ENCODE measurements around the gene MED16.
"Not testable (repeated sequence)": the region's sequence is repeated elsewhere in the genome, so short reads cannot be mapped to it uniquely, and the experiment has no call there.

Gene MED16

DNA sequence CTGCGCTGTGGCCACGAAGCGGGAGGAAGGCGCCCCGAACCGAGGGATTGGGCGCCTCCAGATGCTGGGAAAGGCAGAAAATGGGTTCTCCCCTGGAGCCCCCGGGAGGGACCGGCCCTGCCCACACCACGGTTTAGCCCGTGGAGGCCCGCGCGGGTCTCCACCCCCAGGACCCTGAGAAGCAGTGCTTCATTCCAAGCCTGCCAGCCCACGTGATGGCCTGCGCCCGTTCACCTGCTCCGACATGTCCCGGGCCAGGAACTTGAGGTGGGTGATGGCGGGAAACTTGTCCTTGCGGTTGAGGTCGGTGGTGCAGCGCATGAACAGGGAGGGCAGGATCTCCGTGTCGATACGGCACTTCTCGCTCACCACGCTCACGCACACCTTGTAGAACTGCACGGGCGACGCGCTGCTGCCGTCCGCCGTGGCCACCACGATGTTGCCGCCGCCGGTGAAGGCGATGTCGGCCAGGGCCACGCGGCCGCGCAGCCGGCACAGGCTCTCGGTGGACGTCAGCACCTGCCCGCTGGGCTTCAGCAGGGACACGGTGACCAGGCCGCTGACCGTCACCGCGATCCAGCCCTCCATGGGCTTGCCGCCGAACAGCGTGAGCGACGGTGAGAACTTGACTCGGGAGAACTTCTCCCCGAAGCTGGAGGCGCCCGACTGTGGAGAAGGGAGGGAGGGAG lies 7.3 kb downstream of the MED16 start:
- DNase-seq: no peak

- DNase-seq: no peak
These were observed 8.4 kb downstream of the MED16 start for GRCh38 chr19:884420-885211.

DNA sequence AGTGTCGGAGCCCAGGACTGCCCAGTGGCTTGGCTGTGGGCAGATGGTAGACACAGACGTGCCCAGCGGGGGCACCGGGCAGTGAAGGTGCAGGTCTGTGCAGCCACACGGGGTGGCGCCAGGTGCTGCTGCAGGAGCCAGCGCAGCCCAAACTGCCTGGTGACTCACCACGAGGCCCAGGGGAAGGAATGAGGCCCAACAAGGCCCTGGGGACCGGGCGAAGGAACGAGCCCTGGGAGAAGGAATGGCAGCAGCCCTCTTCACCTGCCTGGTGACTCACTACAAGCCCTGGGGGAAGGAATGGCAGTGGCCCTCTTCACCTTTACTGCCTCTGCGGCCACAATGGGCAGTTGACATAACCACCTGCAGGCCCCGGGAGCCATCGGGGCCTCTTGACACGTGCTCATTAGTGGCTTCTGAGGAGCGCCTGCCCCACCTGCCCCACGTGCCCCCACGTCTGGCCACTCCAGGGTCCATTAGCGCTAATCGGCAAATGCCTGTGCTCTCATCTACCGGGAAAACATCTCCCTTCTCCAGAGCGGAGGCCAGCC lies 9.3 kb downstream of the MED16 start:
- DNase-seq: no peak

DNA sequence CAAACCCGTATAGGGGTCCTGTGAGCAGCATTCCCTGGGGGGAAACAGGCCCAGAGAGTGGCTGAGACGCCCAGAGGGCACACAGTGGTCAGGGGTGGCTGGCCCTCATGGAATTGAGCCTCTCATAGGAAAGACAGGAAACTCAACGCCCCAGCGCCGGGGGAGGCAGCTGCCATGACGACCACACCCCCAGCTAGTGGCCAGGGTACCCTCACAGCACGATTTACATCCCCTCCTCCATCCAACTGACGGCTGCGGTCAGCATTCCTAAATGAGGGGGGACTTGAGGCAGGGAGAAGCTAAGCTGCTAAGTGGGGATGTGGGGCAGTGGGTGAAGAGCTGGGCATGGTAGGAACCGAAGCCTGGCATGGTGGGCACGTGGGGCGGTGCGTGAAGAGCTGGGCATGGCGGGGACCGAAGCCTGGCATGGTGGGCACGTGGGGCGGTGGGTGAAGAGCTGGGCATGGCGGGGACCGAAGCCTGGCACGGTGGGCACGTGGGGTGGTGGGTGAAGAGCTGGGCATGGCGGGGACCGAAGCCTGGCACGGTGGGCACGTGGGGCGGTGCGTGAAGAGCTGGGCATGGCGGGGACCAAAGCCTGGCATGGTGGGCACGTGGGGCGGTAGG lies 10.0 kb downstream of the MED16 start:
- no peak for DNase-seq

DNA sequence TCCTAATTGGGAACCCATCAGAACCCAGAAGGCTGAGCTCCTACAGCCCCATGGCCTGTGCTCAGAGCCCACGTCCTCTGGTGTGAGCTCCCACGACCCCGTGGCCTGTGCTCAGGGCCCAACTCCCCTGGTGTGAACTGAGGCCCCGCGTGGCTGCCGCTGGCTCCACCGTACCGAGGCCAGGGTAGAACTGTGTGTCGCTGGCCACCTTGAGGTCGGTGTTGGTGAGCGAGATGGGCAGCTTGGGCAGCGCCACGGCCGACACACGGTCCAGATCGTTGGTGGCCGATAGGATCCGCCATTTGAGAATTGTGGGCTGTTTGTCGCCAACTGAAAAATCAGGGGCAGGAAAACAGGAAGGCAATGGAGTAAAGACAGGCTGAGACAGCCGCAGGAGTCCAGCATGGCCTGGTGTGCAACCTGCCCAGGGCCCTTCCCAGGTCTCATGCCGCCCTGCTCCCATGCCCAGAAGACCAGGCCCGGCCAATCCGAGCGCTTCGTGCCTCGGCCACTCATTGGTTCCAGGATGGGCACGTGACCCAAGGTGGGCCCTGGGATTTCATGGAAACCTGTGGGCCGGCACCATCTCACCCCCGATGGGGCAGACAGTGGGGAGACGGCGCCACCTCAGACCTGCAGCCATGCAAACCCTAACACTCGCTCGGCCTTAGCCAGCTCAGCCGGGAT lies 11.5 kb downstream of the MED16 start:
- DNase-seq: no peak

DNA sequence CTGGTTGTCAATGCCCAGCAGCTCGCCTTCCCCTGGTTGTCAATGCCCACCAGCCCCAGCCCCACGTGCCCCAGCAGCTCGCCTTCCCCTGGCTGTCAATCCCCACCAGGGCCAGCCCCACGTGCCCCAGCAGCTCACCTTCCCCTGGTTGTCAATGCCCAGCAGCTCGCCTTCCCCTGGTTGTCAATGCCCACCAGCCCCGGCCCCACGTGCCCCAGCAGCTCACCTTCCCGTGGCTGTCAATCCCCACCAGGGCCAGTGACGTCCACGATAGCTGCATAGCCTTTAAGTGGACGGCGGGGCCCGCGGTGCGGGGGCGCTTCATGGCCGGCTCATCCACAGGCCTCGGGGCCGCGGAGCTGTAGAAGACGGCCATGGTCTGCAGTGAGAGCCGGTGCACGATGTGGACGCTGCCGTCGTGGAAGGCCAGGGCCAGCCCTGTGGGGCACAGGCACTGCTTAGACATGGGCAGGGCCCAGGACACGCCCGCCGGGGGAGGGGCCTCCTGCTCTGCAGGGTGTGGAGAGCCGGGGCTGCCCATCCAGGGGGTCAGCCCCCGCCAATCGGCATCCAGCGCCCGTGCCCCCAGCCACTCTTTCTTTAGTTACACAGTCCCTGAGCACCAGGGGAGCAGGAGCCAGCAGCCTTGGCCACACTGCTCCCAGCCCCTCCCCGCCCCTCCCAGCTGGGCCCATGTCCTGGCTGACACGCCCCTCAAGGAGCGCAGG lies 13.1 kb downstream of the MED16 start:
- DNase-seq: no peak

DNA sequence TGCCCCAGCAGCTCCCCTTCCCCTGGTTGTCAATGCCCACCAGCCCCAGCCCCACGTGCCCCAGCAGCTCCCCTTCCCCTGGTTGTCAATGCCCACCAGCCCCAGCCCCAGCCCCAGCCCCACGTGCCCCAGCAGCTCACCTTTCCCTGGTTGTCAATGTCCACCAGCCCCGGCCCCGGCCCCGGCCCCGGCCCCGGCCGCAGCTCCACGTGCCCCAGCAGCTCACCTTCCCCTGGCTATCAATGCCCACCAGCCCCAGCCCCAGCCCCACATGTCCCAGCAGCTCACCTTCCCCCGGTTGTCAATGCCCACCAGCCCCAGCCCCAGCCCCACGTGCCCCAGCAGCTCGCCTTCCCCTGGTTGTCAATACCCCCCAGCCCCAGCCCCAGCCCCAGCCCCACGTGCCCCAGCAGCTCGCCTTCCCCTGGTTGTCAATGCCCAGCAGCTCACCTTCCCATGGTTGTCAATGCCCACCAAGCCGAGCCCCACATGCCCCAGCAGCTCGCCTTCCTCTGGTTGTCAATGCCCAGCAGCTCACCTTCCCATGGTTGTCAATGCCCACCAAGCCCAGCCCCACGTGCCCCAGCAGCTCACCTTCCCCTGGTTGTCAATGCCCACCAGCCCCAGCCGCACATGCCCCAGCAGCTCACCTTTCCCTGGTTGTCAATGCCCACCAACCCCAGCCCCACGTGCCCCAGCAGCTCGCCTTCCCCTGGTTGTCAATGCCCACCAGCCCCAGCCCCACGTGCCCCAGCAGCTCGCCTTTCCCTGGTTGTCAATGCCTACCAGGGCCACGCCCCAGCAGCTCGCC lies 14.0 kb downstream of the MED16 start:
- not testable (repeated sequence) for DNase-seq

- not testable (repeated sequence) for DNase-seq
These were observed 14.9 kb downstream of the MED16 start for GRCh38 chr19:877992-878660.

GRCh38 chr19:876780-877314 lies 16.1 kb downstream of the MED16 start:
- DNase-seq: no peak

GRCh38 chr19:876089-876488 lies 16.9 kb downstream of the MED16 start:
- no peak for DNase-seq

- DNase-seq: no peak
These were observed 17.6 kb downstream of the MED16 start for GRCh38 chr19:875265-875879.

GRCh38 chr19:873561-874041 lies 19.4 kb downstream of the MED16 start:
- no peak for DNase-seq

DNA sequence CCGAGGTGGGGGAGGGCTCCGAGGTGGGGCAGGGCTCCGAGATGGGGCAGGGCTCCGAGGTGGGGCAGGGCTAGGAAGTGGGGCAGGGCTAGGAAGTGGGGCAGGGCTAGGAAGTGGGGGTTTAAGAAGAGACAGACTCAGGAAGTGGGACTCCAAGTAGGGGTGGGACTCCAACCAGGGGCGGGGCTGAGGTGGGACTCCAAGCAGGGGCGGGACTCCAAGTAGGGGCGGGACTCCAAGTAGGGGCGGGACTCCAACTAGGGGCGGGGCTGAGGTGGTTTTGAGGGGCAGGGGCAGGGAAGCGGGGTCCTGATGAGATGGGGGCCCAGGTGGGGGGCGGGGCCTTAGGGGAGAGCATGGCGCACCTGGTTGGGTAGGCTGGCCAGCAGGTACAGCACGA lies 19.9 kb downstream of the MED16 start:
- no peak for DNase-seq

- no peak for DNase-seq
These were observed 20.6 kb downstream of the MED16 start for GRCh38 chr19:872266-872951.

- DNase-seq: no peak
These were observed 21.3 kb downstream of the MED16 start for GRCh38 chr19:871446-872265.

- DNase-seq: no peak
These were observed 22.0 kb downstream of the MED16 start for GRCh38 chr19:870963-871401.

- DNase-seq: no peak
These were observed 22.7 kb downstream of the MED16 start for GRCh38 chr19:870314-870713.

All from GF-D8 (cell line).